SU-DHL-6 (cell line): ENCODE measurements around the gene FBXO31.

ENCODE experiments used
- H2AFZ ChIP-seq: fragments of 200-600 bp; sonication (generic); 2 replicates; pipeline ENCODE4 v1.6.1; 2014; ENCODE audit warnings: low read depth, mild to moderate bottlenecking, moderate library complexity, mixed read lengths, antibody characterized with exemption, low read length; ENCODE audit not compliant: severe bottlenecking
- H3F3A ChIP-seq: fragments of 200-600 bp; shearing (Covaris generic); 2 replicates; pipeline ENCODE4 v1.6.0; 2016; ENCODE audit warnings: antibody characterized with exemption, mild to moderate bottlenecking; ENCODE audit not compliant: insufficient read depth
- H3K27ac ChIP-seq: fragments of 200-600 bp; sonication (generic); 2 replicates; pipeline ENCODE4 v1.5.1; 2016; ENCODE audit warnings: low read depth, mild to moderate bottlenecking, low read length, moderate library complexity, mixed read lengths
- H3K27me3 ChIP-seq: fragments of 200-600 bp; sonication (generic), shearing (Covaris generic); 2 replicates; pipeline ENCODE4 v1.6.0; 2014; ENCODE audit warnings: mild to moderate bottlenecking, low read length
- H3K36me3 ChIP-seq: fragments of 200-600 bp; sonication (generic); 2 replicates; pipeline ENCODE4 v1.6.1; 2014; ENCODE audit warnings: mild to moderate bottlenecking, low read length, mixed read lengths
- H3K4me2 ChIP-seq: fragments of 300-600, 200-600 bp; shearing (Covaris generic), sonication (generic); 2 replicates; pipeline ENCODE4 v1.6.0; 2014; ENCODE audit warnings: low read length, low read depth, mild to moderate bottlenecking; ENCODE audit not compliant: poor library complexity, severe bottlenecking
- H3K4me3 ChIP-seq: fragments of 200-600 bp; sonication (generic); 2 replicates; pipeline ENCODE4 v1.5.1; 2014; ENCODE audit warnings: antibody characterized with exemption, low read length, mild to moderate bottlenecking, mixed read lengths; ENCODE audit not compliant: insufficient read depth, poor library complexity, severe bottlenecking
- H3K79me2 ChIP-seq: fragments of 200-600 bp; sonication (generic); 2 replicates; pipeline ENCODE4 v1.6.1; 2014; ENCODE audit warnings: mild to moderate bottlenecking, low read length, moderate library complexity; ENCODE audit not compliant: insufficient read depth
- H3K9ac ChIP-seq: fragments of 200-600 bp; sonication (generic); 2 replicates; pipeline ENCODE4 v1.7.0; 2014; ENCODE audit warnings: mild to moderate bottlenecking, low read length
- H3K9me2 ChIP-seq: fragments of 200-600 bp; sonication (generic); replicated peaks from 2 replicates; pipeline ENCODE4 v1.6.1; 2014; ENCODE audit warnings: low read length; ENCODE audit not compliant: insufficient read depth
- H3K9me3 ChIP-seq: fragments of 200-600 bp; sonication (generic); 2 replicates; pipeline ENCODE4 v1.6.1; 2014; ENCODE audit warnings: low read length, mixed read lengths; ENCODE audit not compliant: insufficient read depth
- H4K20me1 ChIP-seq: fragments of 200-600 bp; sonication (generic); 2 replicates; pipeline ENCODE4 v1.6.1; 2014; ENCODE audit warnings: low read depth, mild to moderate bottlenecking, antibody characterized with exemption, low read length, moderate library complexity, mixed read lengths
- EZH2phosphoT487 ChIP-seq: fragments of 200-600 bp; sonication (generic), shearing (Covaris generic); conservative IDR thresholded peaks from 2 replicates; pipeline ENCODE4 v1.6.1; 2018; ENCODE audit warnings: mild to moderate bottlenecking, antibody characterized with exemption, low read length, moderate library complexity, mixed read lengths
- TF ChIP-seq, protein P1 (sequence below): fragments of 200-600 bp; sonication (generic); IDR thresholded peaks from one replicate; pipeline ENCODE4 v1.5.1; 2017; ENCODE audit warnings: antibody characterized with exemption, mild to moderate bottlenecking, low read length, moderate library complexity; ENCODE audit not compliant: insufficient read depth, poor library complexity, severe bottlenecking

Gene FBXO31

DNA sequence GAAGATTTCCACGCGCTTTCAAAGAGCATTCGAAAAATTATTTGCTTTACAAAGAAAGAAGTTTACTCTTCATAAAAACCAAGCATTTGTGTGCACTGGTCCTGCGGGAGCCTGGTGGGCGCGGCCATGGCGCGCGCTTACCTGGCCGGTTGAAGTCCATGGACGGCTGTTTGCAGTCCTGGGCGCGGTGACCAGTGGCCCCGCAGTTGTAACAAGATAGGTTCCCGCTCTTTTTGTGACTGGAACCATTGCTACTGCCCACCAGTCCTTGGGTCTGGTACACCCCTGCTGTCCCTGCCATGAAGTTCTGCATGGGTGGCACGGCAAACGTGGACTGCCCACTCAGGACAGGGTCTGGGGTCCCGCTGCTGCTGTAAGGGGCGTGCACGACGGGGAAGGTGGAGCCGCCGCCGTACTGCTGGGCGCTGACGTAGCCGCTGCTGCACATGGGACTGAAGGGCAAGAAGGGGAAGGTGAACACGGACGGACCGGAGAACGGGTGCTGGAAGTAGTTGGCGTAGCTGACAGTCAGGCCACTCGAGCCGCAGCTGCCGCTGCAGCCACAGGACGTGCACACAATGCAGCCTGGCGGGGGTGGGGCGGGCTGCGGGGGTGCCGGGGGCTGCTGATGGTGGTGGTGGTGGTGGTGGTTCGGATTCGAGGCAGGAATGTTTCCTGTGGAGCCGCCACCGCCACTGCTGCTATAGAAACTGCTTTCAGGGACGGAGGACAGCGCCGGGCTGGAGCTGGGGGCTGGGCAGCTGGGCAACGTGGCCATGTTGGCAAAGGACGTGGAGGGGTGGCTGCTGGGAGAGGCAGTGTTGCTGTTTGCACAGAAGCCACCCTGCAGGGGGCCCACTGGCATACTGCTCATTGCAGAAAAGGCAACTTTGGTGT, 28.0 kb upstream of the FBXO31 start:
- H3K79me2 ChIP-seq = no peaks in the 10 kb centered on the region
- H3K9me3 ChIP-seq = no peaks in the 10 kb centered on the region
- no peak for TF ChIP-seq EZH2phosphoT487
- TF ChIP-seq, protein P1, sequence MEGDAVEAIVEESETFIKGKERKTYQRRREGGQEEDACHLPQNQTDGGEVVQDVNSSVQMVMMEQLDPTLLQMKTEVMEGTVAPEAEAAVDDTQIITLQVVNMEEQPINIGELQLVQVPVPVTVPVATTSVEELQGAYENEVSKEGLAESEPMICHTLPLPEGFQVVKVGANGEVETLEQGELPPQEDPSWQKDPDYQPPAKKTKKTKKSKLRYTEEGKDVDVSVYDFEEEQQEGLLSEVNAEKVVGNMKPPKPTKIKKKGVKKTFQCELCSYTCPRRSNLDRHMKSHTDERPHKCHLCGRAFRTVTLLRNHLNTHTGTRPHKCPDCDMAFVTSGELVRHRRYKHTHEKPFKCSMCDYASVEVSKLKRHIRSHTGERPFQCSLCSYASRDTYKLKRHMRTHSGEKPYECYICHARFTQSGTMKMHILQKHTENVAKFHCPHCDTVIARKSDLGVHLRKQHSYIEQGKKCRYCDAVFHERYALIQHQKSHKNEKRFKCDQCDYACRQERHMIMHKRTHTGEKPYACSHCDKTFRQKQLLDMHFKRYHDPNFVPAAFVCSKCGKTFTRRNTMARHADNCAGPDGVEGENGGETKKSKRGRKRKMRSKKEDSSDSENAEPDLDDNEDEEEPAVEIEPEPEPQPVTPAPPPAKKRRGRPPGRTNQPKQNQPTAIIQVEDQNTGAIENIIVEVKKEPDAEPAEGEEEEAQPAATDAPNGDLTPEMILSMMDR = no peak
- H3K4me2 ChIP-seq = no peak overlapping the region
- no peak overlapping the region for H3K9ac ChIP-seq
- H3K27me3 ChIP-seq = no peaks in the 10 kb centered on the region
- H2AFZ ChIP-seq = no peak overlapping the region
- H3K4me3 ChIP-seq = no peak overlapping the region
- H4K20me1 ChIP-seq = no peaks in the 10 kb centered on the region
- no peaks in the 10 kb centered on the region for H3K9me2 ChIP-seq
- H3K36me3 ChIP-seq = no peaks in the 10 kb centered on the region
- H3K27ac ChIP-seq = no peak overlapping the region
- H3F3A ChIP-seq = no peaks in the 10 kb centered on the region

DNA sequence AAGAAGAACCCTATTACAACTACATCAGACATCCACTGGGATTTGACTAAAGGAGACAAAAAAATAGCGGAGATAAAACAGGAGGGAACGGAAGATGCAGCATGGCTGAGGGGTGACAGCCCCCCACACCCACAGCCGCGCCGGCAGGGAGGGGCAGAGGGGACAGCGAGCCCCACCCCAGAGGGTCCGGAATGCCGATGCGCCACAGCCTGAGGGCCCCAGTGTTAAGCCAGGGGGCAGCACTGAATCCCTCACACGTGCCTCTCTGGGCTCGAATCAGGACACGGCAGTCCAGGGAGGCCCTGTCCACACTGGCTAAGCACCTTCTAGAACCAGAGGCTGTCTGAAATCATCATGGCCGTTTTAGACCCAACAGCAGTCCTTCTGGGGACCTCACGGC, 27.4 kb upstream of the FBXO31 start:
- Histone ChIP-seq H3K4me2 (no peak overlapping the region), H3K36me3 (no peaks in the 10 kb centered on the region), H3K27me3 (no peaks in the 10 kb centered on the region), H3K9me2 (no peaks in the 10 kb centered on the region), H3K9ac (no peak overlapping the region), H3F3A (no peaks in the 10 kb centered on the region), H3K27ac (no peak overlapping the region), H3K4me3 (no peak overlapping the region), H3K79me2 (no peaks in the 10 kb centered on the region), H2AFZ (no peak overlapping the region), H3K9me3 (no peaks in the 10 kb centered on the region), H4K20me1 (no peaks in the 10 kb centered on the region)
- TF ChIP-seq EZH2phosphoT487 = no peak
- TF ChIP-seq, protein P1 = no peak

DNA sequence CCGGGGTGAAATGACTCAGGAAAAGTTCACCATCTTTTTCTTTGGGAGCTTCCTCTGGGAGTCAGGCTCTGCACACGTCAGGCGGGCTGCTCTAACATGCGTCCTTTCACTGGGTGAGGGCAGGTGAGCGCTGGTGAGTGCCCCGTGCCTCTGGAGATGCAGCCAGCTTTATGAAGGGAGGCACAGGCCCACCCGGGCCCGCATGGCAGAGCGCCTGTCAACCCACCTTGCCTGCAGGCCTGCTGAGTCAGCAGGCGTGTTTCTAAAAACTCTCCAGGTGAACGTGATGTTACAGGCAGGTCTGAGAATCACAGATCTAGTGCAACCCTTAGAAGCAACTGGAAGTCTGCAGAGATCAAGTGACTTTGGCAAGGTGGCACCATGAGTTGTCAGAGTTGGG, 27.0 kb upstream of the FBXO31 start:
- Histone ChIP-seq H3K4me2 (no peak overlapping the region), H2AFZ (no peak overlapping the region), H3F3A (no peaks in the 10 kb centered on the region), H3K9me3 (no peaks in the 10 kb centered on the region), H3K27ac (no peak overlapping the region), H3K4me3 (no peak overlapping the region), H3K9ac (no peak overlapping the region), H4K20me1 (no peaks in the 10 kb centered on the region), H3K36me3 (no peaks in the 10 kb centered on the region), H3K27me3 (no peaks in the 10 kb centered on the region), H3K79me2 (no peaks in the 10 kb centered on the region), H3K9me2 (no peaks in the 10 kb centered on the region)
- TF ChIP-seq, protein P1 = no peak
- no peak for TF ChIP-seq EZH2phosphoT487
